Superior temporal gyrus (tissue), 1 donor: ENCODE data around the gene NIPBL.
"Not testable (repeated sequence)": the region's sequence is repeated elsewhere in the genome, so short reads cannot be mapped to it uniquely, and the experiment has no call there.

Source experiments
- DNase-seq: peaks from one replicate; pipeline ENCODE4 v3.0.0-alpha.2; 2016; ENCODE audit errors: extremely low spot score

The NIPBL gene, protein sequence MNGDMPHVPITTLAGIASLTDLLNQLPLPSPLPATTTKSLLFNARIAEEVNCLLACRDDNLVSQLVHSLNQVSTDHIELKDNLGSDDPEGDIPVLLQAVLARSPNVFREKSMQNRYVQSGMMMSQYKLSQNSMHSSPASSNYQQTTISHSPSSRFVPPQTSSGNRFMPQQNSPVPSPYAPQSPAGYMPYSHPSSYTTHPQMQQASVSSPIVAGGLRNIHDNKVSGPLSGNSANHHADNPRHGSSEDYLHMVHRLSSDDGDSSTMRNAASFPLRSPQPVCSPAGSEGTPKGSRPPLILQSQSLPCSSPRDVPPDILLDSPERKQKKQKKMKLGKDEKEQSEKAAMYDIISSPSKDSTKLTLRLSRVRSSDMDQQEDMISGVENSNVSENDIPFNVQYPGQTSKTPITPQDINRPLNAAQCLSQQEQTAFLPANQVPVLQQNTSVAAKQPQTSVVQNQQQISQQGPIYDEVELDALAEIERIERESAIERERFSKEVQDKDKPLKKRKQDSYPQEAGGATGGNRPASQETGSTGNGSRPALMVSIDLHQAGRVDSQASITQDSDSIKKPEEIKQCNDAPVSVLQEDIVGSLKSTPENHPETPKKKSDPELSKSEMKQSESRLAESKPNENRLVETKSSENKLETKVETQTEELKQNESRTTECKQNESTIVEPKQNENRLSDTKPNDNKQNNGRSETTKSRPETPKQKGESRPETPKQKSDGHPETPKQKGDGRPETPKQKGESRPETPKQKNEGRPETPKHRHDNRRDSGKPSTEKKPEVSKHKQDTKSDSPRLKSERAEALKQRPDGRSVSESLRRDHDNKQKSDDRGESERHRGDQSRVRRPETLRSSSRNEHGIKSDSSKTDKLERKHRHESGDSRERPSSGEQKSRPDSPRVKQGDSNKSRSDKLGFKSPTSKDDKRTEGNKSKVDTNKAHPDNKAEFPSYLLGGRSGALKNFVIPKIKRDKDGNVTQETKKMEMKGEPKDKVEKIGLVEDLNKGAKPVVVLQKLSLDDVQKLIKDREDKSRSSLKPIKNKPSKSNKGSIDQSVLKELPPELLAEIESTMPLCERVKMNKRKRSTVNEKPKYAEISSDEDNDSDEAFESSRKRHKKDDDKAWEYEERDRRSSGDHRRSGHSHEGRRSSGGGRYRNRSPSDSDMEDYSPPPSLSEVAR (N-terminal part only)

DNA sequence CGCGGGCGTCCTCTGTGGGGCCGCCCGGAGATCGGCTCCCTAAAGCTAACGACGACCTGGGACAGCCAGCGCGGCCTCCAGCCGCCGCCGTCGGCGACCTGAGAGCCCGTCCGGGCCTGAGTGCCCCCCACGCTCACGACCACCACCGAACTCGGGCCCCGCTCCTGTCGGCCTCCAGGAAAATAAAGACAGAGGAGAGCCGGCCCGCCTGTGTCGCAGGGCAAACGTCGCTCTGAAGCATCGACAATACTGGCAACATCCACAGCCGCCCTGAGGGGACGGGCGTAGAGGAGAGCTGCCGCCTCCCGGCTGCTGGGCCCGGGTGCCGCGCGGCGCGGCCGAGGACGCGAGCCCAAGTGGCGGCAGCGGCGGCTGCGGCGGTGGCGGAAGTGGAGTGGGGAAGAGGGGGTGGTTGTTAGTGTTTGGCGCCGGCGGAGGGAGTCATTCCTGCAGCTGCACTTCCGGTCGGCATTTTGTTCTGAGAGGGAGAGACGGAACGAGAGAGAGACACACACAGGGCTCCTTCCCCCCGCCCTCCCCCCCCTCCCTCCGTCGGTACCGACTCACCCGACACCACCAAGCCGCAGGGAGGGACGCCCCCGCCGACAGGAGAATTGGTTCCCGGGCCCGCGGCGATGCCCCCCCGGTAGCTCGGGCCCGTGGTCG is at the start of gene NIPBL:
Gene NIPBL (plus strand): TSS at position 471 of the 666 bp plus-strand sequence. CDS start 76,928 bp downstream, outside the sequence.
- peak; percentile 96 for DNase-seq

- no peak for DNase-seq
Observed at GRCh38 chr5:36832274-36832673, 44.3 kb upstream of the NIPBL start.

- DNase-seq, result no peak
Observed at GRCh38 chr5:36836831-36837230, 39.7 kb upstream of the NIPBL start.

DNA sequence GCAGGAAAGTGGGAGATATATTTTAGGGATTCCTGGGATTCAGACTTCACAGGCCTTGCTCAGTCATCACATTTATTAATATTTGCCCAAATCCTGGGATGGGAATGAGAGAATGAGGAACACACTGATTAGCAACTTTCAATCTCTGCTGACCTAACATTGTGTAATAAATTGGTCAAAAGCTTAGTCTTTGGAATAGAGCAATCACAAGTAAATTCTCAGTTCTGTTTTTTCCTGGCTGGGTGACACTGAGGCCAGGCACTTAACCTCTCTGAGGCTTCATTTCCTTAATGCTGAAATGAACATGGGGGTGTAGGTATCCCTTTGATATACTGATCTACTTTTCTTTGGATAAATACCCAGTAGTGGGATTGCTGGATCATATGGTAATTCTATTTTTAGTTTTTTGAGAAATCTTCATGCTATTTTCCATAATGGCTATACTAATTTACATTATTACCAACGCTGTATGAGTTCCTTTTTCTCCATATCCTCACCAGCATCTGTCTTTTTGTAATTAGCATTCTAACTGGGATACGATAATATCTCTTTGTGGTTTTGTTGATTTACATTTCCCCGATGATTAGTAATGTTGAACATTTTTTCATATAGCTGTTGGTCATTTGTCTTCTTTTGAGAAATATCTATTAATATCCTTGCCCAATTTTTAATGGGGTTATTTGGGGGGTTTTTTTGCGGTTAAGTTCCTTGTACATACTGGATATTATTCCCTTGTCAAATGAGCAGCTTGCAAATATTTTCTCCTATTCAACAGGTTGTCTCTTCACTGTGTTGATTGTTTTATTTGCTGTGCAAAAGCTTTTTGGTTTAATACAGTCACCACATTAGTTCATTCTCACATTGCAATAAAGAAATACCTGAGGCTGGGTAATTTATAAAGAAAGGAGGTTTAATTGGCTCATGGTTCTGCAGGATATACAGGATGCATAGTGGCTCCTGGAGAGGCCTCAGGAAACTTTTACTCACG is 36.8 kb upstream of the NIPBL start:
- DNase-seq, result no peak

DNA sequence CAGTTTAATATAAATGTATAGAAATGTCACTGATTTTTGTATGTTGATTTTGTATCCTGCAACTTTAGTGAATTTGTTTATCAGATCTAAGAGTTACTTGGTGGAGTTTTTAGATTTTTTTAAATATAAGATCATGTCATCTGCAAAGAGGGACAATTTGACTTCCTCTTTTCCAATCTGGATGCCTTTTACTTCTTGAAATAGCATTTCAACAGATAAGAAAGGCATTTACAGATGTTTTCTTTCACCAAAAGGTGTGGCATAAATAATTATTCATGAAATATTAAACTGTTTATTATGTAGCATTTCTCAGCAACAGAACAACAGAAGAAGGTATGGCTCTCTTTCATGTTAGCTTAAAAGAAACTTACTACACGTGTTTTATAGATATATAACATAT is 34.9 kb upstream of the NIPBL start:
- no peak for DNase-seq

- no peak for DNase-seq
Observed at GRCh38 chr5:36842087-36842486, 34.5 kb upstream of the NIPBL start.

GRCh38 chr5:36844305-36844704 is 32.3 kb upstream of the NIPBL start:
- no peak for DNase-seq

GRCh38 chr5:36848545-36848944 is 28.0 kb upstream of the NIPBL start:
- not testable (repeated sequence) for DNase-seq

DNA sequence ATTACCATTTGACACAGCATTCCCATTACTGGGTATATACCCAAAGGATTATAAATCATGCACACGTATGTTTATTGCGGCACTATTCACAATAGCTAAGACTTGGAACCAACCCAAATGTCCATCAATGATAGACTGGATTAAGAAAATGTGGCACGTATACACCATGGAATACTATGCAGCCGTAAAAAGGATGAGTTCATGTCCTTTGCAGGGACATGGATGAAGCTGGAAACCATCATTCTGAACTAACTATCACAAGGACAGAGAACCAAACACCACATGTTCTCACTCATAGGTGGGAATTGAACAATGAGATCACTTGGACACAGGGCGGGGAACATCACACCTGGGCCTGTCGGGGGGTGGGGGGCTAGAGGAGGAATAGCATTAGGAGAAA is 23.7 kb upstream of the NIPBL start:
- not testable (repeated sequence) for DNase-seq

- no peak for DNase-seq
Observed at GRCh38 chr5:36854402-36855140, 22.0 kb upstream of the NIPBL start.

DNA sequence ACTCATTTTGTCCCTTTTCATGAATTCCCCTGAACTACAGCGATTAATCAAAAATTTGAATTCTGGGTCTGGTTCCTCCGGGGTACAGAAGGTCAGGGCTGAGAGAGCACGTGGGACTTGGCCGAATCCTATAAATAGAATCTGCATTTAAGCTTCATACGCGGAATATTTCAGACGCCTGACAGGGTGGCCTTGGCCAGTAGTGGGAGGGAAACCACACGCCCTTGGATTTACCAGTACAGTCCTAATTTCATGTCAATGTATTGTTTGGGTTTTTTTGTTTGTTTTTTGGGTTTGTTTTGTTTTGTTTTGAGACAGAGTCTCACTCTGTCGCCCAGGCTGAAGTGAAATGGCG is 21.5 kb upstream of the NIPBL start:
- no peak for DNase-seq

DNA sequence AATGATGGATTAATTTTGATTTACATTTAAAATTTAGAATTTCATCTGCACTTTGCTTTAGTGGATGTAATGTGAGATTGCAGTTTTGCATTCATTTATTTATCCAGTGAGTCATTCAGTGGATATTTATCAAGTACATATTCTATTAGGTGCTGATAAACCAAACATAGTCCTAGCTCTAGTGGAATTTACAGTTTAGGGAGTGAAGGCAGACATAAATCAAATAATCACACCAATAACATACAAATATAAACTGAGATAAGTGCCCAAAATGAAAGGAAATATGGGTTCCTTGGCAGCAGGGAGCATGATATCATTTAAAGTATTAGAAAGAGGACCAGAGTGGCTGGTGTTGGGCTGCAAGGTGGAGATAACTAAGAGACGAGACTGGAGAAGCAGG is 14.7 kb upstream of the NIPBL start:
- no peak for DNase-seq

DNA sequence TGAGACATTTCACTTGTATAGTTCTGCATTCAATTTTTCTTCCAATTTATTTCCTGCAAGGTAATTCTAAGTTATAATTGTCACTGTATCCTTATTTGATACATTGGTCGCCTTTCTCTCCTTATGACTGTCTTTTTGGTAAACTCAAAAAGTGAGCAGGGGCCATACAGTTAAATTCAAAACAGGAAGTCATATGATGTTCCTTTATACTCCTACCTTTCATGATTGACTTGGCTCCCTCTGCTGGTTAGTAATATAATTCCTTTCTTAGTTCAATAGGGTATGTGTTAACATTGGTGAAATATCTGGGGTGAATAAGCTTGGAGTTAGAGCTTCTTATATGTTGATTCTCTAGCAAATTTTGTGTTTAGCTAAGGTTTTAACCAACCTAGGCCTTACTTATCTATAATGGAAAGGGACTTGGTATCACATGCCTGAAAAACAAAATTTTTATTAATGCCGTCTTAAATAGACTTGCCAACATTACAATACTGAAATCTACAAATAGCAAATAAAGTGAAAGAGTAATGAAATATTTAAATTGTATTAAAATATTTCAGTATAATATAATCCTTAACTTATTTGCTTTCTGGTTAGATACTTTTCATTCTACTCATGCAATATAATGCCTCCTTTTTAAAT is 6.0 kb upstream of the NIPBL start:
- peak; percentile 89 for DNase-seq

GRCh38 chr5:36874465-36874864 is 2.1 kb upstream of the NIPBL start:
- DNase-seq, result peak; percentile 53

DNA sequence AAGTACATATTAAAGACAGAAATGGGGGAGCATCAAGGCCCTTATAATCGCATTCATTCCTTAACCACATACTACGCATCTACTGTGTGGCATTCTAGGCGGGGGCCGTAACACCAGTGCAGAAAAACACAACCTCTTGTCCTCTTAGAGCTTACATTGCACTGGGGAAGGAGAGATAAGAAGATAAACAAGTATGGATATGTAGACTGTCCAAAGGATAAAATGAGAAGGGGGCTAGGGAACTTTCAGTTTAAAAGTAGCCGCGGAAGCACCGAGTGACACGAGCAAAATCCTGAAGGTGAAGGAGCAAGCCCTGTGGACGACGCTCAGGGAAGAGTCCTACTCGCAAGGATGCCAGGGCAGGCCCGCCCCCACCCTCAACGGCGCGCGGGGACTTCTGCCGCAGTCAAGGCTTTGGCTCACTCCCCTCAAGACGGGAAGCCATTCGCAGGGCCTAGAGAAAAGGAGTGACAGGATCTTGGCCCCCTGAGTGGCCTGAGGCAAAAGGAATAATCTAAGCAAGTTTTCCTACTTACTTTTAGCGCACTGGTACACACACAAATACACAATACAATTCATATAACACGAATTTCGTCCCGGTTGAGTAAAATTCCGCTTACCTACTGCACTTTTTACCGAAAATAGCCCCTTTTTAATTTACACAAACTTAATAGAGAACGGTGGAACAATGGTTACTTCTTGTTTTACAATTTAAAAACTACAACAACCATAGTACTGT is 1.3 kb upstream of the NIPBL start:
- peak; percentile 66 for DNase-seq

DNA sequence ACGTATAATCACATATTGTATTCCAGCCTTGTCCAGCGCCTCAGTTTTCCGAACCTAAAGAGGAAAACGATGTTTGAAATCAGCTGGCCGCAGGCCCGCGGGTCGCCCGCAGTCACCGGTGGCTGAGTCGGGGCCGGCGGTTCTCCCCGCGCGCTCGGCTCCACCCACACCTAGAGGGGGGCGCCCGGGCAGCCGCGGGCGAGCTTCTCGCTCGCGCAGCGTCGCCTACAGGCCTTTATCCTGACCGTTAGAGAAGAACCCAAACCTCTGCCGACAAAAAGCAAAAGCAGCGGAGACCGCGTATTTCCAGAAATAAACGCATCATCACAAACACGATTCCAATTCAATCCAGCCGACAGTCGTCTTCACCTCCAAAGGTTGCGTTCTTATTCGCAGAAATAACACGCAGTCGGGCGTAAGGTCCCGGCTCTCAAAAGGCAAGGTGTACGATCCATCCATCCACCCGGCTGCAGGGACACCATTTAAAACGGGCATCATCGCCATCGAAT is 725 bp upstream of the NIPBL start:
- peak; percentile 88 for DNase-seq

DNA sequence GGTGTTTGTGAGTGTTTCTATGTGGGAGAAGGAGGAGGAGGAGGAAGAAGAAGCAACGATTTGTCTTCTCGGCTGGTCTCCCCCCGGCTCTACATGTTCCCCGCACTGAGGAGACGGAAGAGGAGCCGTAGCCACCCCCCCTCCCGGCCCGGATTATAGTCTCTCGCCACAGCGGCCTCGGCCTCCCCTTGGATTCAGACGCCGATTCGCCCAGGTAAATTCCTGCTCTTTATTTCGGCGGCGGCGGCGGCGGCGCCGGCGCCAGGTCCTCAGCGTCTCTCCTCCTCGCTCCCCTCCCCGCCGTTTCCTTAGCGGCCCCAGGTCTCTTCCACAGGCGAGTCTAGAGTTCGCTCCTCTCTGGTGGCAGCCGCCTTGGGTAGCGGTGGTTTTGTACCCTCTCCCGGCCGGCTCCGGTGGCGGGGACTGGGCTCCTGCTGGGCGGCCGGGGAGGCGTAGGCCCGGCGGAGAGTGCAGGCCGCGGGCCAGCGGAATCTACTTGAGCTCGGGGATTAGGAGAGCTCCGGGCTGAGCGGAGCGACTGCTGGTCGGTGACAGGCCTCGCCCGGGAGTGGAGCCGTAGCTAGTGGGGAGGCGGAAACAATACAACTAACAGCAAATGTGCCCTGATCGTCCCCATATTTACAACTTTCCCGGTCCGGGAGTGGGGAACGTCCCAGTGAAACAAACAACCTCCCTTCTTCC is 547 bp downstream of the NIPBL start:
- no peak for DNase-seq
